Gastrocnemius medialis (tissue), 4 donors: ENCODE measurements around the gene HUNK.

ENCODE experiments used
- POLR2A ChIP-seq, 2 donors: fragments of 450-650 bp; IDR thresholded peaks; one replicate each; pipeline ENCODE4 v1.6.1; 2017; ENCODE audit warnings: antibody characterized with exemption in 2 of 2, mild to moderate bottlenecking in 2 of 2, moderate library complexity in 2 of 2
- TF ChIP-seq, protein P1 (sequence below), 5 experiments: fragments of 450-650 bp in 3 of 5; fragments of 200-600 bp in 2 of 5; sonication (generic) in 2 of 5; IDR thresholded peaks in 4 of 5; conservative IDR thresholded peaks in 1 of 5; 1 replicate in 4 of 5; 2 replicates in 1 of 5; pipeline ENCODE4 v1.5.1; 2016 to 2019; ENCODE audit warnings: antibody characterized with exemption in 5 of 5, mild to moderate bottlenecking in 3 of 5, moderate library complexity in 3 of 5

DNA sequence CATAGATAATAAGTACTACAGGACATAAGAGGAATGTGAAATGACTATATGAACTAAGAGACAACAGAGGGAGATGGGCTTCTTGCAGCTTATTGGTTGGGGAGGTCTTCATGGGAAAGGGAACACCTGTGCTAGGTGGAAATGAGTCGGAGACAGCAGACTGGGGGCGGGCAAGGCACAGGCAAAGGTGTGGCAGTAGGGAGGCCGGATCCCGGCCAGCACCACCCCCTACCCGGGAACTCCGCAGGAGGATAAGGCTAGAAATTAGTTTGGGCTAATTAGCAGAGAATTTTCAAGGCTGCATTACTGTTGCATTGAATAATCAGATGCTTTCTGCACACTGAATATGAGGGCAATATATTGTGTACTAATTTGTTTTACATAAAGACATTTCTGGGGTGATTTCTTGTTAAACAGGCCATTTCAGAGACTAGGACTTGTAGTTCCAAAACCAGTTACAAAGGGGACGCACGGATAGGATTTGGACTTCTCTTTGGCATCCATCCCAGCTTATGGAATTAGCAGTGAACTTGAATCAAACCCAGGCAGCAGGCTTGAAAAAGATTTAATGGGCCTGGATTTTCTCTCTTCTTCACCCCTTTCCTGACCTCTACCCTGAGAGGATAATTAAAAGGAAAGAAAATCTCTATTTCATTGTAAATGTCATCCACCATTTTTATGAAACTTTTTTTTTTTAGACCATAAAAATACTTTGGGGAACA, 2.2 kb upstream of the HUNK start:
- TF ChIP-seq POLR2A (IDR thresholded peaks at IDR 0.05), result no peak
- TF ChIP-seq, protein P1, sequence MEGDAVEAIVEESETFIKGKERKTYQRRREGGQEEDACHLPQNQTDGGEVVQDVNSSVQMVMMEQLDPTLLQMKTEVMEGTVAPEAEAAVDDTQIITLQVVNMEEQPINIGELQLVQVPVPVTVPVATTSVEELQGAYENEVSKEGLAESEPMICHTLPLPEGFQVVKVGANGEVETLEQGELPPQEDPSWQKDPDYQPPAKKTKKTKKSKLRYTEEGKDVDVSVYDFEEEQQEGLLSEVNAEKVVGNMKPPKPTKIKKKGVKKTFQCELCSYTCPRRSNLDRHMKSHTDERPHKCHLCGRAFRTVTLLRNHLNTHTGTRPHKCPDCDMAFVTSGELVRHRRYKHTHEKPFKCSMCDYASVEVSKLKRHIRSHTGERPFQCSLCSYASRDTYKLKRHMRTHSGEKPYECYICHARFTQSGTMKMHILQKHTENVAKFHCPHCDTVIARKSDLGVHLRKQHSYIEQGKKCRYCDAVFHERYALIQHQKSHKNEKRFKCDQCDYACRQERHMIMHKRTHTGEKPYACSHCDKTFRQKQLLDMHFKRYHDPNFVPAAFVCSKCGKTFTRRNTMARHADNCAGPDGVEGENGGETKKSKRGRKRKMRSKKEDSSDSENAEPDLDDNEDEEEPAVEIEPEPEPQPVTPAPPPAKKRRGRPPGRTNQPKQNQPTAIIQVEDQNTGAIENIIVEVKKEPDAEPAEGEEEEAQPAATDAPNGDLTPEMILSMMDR (IDR thresholded peaks at IDR 0.05 in 4 of 5, conservative IDR thresholded peaks at IDR 0.05 in 1 of 5), result no peak
